Pulmonary artery endothelial cell (primary cell): ENCODE data around the gene PRH1. TPM values are rescaled to one million over a fixed set of nuclear protein-coding genes. Genes with fewer than 3 reads are reported as not detected.

Experiments
- DNase-seq: peaks from one replicate; pipeline ENCODE4 v3.0.0-alpha.2; 2011; ENCODE audit warnings: low read depth, low spot score
- total RNA-seq: library from RNA; depleted of rRNA; stranded (reverse); fragments of >200 nt; gene quantifications from 2 replicates; pipeline ENCODE4 v1.2.3, GENCODE V29; 2014

Gene PRH1
- total RNA-seq, 1 donor from 2014 or later = 7.4 TPM

DNA sequence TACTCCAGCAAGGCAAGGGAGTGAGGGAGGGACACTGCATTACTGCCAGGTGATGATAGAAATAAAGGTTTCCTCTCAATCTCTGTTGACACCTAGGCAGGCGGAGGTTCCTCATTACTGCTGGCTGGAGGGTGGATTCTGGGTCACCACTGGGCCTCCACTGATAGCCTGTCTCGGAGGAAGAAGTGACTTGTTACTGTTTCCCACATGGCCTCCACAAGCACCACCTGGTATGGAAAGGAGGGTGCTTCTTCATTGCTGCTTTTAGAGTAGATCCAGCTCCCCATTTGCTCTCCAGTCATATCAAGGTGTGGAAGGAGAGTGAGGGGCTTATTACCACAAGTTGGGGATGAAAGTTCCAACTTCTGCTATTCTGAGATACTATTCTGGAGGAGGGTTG, 41.2 kb downstream of the PRH1 start:
- DNase-seq = no peak

DNA sequence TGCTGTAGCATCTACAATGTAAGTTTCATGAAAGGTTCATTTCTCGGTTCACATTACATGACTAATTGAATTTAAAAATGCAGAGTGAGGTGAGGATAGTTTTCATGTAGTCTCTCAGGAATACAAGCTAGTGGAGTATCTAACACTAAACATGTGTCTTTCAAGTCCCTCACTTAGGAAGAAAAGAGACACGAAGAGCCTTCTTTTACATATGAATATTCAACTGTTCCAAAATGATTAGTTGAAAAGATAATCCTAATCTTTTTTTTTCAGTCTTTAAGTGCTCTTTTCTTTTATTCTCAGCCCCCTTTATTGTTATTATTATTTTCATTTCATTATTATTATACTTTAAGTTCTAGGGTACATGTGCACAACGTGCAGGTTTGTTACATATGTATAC, 45.6 kb downstream of the PRH1 start:
- DNase-seq = no peak

Other genes with a start within 250 kb of the PRH1 start
- gene STYK1, start 210.2 kb downstream of the PRH1 start, total RNA-seq = 21.8 and 25.5 TPM in 2 replicates
- gene YBX3, start 160.9 kb downstream of the PRH1 start, total RNA-seq = 206 and 290 TPM in 2 replicates
- gene TAS2R7, start 81.6 kb downstream of the PRH1 start, total RNA-seq = not detected in 2 replicates
- gene TAS2R8, start 77.0 kb downstream of the PRH1 start, total RNA-seq = 0.13 TPM in 1 of 2 replicates, not detected in the other
- gene TAS2R9, start 74.1 kb downstream of the PRH1 start, total RNA-seq = not detected in 2 replicates
- 0.53 and 0.74 TPM in 2 replicates for gene TAS2R10, start 57.9 kb downstream of the PRH1 start, total RNA-seq
- 0.21 and 0.46 TPM in 2 replicates for gene PRR4, start 34.8 kb downstream of the PRH1 start, total RNA-seq
- 0.56 and 0.73 TPM in 2 replicates for gene TAS2R13, start 25.3 kb upstream of the PRH1 start, total RNA-seq
- gene PRH2, start 45.0 kb upstream of the PRH1 start, total RNA-seq = not detected in 2 replicates
- gene TAS2R14, start 55.0 kb upstream of the PRH1 start, total RNA-seq = 0.92 and 1.4 TPM in 2 replicates
- gene TAS2R50, start 102.7 kb upstream of the PRH1 start, total RNA-seq = 1.1 and 1.6 TPM in 2 replicates
- gene TAS2R20, start 114.0 kb upstream of the PRH1 start, total RNA-seq = 2.2 TPM in 2 replicates
- 3.9 and 4.1 TPM in 2 replicates for gene TAS2R19, start 138.4 kb upstream of the PRH1 start, total RNA-seq
- 2.6 and 3.2 TPM in 2 replicates for gene TAS2R31, start 147.2 kb upstream of the PRH1 start, total RNA-seq
- gene TAS2R46, start 178.0 kb upstream of the PRH1 start, total RNA-seq = 1.3 and 1.6 TPM in 2 replicates
- gene TAS2R43, start 208.1 kb upstream of the PRH1 start, total RNA-seq = 0.40 and 1.3 TPM in 2 replicates